ENCODE measurements around the gene GSTT2B. TPM values are rescaled to one million over a fixed set of nuclear protein-coding genes. Genes with fewer than 3 reads are reported as not detected.

GSTT2B gene
- total RNA-seq, 1 donor from 2014 or later: 9.8 TPM

- no peaks in the 10 kb centered on the region for H3K27me3 ChIP-seq
- intact Hi-C loops (cut with DNase I): no loop called here
- no peak overlapping the region for H3K27ac ChIP-seq
- H3K9me3 ChIP-seq: no peaks in the 10 kb centered on the region
- ATAC-seq (no peak), DNase-seq (no peak)
- peaks cover 8% of the 10 kb centered on the region for H3K4me1 ChIP-seq
- H3K36me3 ChIP-seq: no peaks in the 10 kb centered on the region
- H3K4me3 ChIP-seq: no peak overlapping the region
- TF ChIP-seq, protein P1, sequence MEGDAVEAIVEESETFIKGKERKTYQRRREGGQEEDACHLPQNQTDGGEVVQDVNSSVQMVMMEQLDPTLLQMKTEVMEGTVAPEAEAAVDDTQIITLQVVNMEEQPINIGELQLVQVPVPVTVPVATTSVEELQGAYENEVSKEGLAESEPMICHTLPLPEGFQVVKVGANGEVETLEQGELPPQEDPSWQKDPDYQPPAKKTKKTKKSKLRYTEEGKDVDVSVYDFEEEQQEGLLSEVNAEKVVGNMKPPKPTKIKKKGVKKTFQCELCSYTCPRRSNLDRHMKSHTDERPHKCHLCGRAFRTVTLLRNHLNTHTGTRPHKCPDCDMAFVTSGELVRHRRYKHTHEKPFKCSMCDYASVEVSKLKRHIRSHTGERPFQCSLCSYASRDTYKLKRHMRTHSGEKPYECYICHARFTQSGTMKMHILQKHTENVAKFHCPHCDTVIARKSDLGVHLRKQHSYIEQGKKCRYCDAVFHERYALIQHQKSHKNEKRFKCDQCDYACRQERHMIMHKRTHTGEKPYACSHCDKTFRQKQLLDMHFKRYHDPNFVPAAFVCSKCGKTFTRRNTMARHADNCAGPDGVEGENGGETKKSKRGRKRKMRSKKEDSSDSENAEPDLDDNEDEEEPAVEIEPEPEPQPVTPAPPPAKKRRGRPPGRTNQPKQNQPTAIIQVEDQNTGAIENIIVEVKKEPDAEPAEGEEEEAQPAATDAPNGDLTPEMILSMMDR (IDR thresholded peaks at IDR 0.05): no peak
These were observed 46.4 kb upstream of the GSTT2B start for GRCh38 chr22:24007253-24008021.

- TF ChIP-seq, protein P1 (IDR thresholded peaks at IDR 0.05): no peak
- Histone ChIP-seq H3K27me3 (no peaks in the 10 kb centered on the region), H3K27ac (no peak overlapping the region), H3K36me3 (no peaks in the 10 kb centered on the region), H3K9me3 (no peaks in the 10 kb centered on the region), H3K4me3 (no peak overlapping the region), H3K4me1 (peaks cover 2% of the 10 kb centered on the region)
- intact Hi-C loops (cut with DNase I): no loop called here
- no peak for DNase-seq
- no peak for ATAC-seq
These were observed 45.9 kb upstream of the GSTT2B start for GRCh38 chr22:24006914-24007214.

DNA sequence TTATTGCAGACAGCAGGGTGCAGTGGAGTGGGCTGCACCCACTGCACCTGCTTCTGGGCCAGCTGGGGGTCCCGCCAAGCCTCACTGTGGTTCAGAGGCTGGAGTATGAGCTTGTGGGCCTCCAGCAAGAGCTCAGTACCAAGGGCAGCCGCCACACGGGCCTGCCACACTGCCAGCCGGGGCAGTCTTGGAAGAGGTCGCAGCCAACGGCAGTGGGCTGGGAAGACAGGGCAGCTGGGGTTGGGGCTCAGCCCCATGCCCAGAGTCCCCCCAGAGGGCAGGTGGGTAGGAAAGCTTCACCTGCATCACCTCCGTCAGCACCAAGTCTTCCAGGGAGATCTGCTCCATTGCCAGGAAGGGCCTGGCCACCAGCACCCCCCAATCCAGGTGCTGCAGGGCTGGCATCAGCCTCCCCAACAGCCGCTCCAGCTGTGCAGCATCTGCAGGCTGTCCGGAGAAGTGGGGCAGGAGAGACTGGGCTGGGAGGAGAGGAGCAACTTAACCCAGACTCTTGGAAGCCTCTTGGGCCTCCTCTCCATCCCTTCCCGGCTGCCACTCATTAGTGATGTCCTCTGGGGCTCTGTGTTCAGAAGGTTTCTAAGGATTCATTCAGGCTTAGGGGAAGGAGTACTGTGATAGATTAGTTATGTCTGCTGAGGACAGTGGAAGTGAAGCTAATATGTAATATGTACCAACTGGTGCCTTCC, 45.4 kb upstream of the GSTT2B start:
- Histone ChIP-seq H3K4me3 (no peak overlapping the region), H3K9me3 (no peaks in the 10 kb centered on the region), H3K27ac (no peak overlapping the region), H3K4me1 (no peaks in the 10 kb centered on the region), H3K36me3 (no peaks in the 10 kb centered on the region), H3K27me3 (no peaks in the 10 kb centered on the region)
- TF ChIP-seq, protein P1 (IDR thresholded peaks at IDR 0.05): no peak
- no peak for ATAC-seq
- no peak for DNase-seq
- intact Hi-C loops (cut with DNase I): no loop called here

GRCh38 chr22:24005201-24005600, 44.2 kb upstream of the GSTT2B start, which contains the start of gene GSTT4:
GSTT4 (minus strand) TSS chr22:24005453; CDS start chr22:24005356, 97 bp downstream.
- no peak for DNase-seq
- H3K4me3 ChIP-seq: no peak within 1 kb of the TSS
- no peak within 1 kb of the TSS for H3K27ac ChIP-seq
- ATAC-seq: no peak
- no peaks in the 10 kb centered on the region for H3K4me1 ChIP-seq
- no peaks in the 10 kb centered on the region for H3K9me3 ChIP-seq
- TF ChIP-seq, protein P1 (IDR thresholded peaks at IDR 0.05): no peak
- no peaks in the 10 kb centered on the region for H3K27me3 ChIP-seq
- no peaks in the 10 kb centered on the region for H3K36me3 ChIP-seq
- intact Hi-C loops (cut with DNase I): no loop called here

GRCh38 chr22:24003887-24004286, 42.9 kb upstream of the GSTT2B start:
- ATAC-seq: no peak
- no peak overlapping the region for H3K27ac ChIP-seq
- TF ChIP-seq, protein P1 (IDR thresholded peaks at IDR 0.05): no peak
- no peaks in the 10 kb centered on the region for H3K36me3 ChIP-seq
- H3K9me3 ChIP-seq: no peaks in the 10 kb centered on the region
- no peak overlapping the region for H3K4me3 ChIP-seq
- no peak for DNase-seq
- H3K27me3 ChIP-seq: no peaks in the 10 kb centered on the region
- no peaks in the 10 kb centered on the region for H3K4me1 ChIP-seq
- intact Hi-C loops (cut with DNase I): no loop called here
